GM21619 (cell line): Measurements from ENCODE around the gene ZNF865.

Experiments used
- ATAC-seq: cut with Tn5 transposase; IDR thresholded peaks from one replicate; pipeline ENCODE4 v1.9.1; 2021; ENCODE audit not compliant: unreplicated experiment

ZNF865 gene

DNA sequence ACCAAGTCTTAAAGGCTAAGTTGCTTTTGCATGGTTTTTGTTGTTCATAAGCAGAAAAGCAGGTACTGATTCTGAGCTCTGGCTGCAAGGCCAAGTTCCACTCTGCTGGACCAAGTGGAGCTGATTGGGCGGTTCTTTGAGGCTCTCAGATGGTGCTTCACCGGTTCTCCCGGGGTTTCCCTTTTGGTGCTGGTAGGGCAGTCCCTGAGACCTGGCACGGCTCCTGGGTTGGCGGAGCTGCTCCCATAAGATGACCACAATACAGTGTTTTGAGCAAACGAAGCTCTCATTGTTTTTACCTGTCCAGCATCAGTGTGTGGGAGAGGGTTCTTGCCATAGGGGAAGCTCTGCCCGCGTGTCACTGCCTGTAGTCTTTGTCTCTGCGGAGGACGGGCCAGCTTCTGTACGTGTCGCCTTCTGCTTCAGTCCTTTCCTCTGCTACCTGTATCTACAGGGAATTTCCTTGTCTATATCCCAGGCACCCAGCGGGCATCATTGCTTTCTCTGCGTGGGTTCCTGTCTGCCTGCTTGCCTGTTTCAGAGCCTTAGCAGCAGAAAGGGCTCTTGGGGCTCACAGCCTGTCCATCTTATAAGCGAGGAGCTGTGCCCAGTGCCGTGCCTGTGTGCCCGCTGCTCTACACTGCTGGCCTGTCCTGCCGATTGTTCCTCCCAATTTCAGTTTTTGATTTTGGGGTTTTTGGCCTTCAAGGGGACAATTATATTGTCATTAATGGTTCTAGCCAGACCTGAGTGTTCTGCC is 51.7 kb downstream of the ZNF865 start:
- ATAC-seq, result no peak

DNA sequence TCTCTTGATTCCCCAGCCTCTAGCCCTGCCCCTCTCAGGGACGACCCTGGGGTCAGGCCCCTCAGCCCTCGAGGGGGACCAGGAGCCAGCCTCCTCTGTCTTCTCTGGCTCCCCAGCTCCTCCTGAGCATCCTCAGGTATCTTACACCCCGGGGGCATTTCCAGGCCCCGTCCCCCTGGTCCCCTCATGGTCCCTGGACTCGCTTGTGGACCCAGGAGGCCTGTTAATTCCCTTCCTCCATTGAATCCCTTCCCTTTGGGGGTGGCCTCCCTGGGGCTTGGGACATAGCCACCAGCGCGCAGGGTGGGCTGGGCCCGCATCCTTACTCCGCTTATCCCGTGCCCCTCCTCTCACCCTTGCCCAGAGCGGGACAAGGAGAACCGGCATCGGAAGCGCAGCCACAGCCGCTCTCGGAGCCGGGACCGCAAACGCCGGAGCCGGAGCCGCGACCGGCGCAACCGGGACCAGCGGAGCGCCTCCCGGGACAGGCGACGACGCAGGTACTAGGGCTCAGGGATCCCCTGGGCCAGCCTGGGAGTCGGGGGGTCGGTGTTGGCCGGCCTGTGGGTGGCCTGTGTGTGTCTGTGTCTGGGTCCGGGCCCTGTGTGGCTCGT is 53.5 kb downstream of the ZNF865 start:
- ATAC-seq, result no peak

DNA sequence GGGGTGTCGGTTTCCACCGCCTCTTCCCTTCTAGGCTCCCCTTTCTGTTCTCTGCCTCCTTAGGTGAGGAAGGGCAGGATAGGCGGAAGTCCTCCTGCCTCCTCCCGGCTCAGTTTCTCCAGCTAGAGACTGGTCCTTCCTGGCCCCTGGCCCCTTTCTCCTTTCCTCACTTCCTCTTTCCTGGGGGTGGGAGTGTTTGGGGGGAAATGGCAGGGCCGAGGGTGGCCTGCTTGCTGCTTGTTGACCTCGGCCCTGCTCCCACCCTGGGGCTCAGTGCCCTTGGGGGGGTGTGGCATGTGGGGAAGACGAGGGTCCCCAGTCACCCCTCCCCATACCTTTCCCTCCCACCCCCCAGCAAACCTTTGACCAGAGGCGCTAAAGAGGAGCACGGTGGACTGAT is 54.4 kb downstream of the ZNF865 start:
- ATAC-seq, result no peak

GRCh38 chr19:55660404-55660803 is 55.0 kb downstream of the ZNF865 start:
- ATAC-seq, result no peak

DNA sequence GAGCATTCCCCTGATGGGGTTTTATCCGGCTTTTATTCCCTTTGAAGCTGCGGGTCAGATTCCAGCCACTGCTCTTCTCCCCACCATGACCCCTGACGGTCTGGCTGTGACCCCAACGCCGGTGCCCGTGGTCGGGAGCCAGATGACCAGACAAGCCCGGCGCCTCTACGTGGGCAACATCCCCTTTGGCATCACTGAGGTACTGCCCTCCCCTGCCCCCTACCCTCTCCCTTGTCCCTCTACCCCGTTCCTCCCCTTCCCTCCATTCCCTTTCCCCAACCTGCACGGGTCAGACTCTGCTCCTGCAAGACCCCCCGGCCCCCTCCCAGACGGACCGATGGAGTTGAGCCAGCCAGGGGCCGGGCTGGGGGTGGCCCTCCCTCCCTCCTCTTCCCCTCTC is 55.5 kb downstream of the ZNF865 start:
- ATAC-seq, result no peak

- no peak for ATAC-seq
Measured at GRCh38 chr19:55661826-55662225, 56.4 kb downstream of the ZNF865 start.

- ATAC-seq, result no peak
Measured at GRCh38 chr19:55663846-55664536, 58.5 kb downstream of the ZNF865 start.

DNA sequence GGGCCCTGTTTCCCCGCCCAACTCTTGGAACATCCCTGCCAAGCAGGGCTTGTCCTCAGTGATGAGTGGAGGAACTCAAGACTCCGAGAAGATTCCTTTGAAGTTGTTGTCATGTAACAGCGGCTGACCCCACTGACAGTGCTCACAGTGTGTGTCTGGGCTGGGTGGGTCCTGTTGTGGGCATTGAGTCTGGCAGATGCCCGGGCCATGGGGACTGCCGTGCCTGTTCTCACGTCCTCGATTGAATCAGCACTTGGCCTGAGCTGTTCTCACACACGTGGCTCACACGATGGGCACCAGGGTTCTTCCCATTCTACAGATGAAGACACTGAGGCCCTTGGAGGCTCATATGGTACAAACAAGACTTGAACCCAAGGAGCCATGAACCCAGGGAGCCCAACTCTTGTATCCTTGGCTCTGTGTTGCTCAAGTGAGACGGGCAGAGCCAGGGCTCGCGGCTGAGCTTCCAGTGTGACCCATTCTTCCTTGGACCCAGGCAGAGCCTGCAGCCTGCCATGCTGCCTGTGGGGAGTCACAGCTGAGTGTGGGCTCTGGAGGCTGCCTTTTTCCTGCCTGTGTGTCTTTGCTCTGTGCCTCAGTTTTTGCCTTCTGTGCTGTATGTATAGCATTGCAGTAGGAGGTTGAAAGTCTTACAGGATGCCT is 61.0 kb downstream of the ZNF865 start:
- no peak for ATAC-seq
